NCI-H774 (cell line): ENCODE measurements around the gene COL4A2.
"Not testable (repeated sequence)": the region's sequence is repeated elsewhere in the genome, so short reads cannot be mapped to it uniquely, and the experiment has no call there.

Experiments
- DNase-seq: peaks from one replicate; lab custom pipeline; 2025; lab: John Stamatoyannopoulos, UW

The COL4A2 gene

GRCh38 chr13:110475117-110475516, 168.0 kb downstream of the COL4A2 start:
- DNase-seq: no peak

- DNase-seq: no peak
Measured at GRCh38 chr13:110475550-110476219, 168.6 kb downstream of the COL4A2 start.

GRCh38 chr13:110476220-110476617, 169.1 kb downstream of the COL4A2 start:
- no peak for DNase-seq

DNA sequence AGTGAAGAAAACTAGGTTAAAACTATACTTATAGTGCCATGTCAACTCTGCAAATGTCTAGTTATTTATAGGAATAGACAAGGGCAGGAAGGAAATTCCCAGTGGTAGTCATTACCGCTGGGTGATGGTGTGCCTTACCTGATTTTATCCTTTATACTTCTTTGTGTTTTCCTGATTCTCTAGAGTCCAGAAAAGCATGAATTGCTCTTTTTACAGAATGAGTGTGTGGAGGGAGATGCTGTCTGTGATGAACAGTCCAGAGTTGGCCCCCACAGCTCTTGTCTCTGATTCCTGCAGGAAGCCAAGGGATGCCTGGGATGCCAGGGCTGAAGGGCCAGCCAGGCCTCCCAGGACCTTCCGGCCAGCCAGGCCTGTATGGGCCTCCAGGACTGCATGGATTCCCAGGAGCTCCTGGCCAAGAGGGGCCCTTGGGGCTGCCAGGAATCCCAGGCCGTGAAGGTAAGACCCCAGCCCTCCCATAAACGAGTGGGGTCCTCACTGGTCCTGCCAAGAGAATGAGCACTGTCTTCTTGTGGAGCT, 170.7 kb downstream of the COL4A2 start:
- DNase-seq: no peak

DNA sequence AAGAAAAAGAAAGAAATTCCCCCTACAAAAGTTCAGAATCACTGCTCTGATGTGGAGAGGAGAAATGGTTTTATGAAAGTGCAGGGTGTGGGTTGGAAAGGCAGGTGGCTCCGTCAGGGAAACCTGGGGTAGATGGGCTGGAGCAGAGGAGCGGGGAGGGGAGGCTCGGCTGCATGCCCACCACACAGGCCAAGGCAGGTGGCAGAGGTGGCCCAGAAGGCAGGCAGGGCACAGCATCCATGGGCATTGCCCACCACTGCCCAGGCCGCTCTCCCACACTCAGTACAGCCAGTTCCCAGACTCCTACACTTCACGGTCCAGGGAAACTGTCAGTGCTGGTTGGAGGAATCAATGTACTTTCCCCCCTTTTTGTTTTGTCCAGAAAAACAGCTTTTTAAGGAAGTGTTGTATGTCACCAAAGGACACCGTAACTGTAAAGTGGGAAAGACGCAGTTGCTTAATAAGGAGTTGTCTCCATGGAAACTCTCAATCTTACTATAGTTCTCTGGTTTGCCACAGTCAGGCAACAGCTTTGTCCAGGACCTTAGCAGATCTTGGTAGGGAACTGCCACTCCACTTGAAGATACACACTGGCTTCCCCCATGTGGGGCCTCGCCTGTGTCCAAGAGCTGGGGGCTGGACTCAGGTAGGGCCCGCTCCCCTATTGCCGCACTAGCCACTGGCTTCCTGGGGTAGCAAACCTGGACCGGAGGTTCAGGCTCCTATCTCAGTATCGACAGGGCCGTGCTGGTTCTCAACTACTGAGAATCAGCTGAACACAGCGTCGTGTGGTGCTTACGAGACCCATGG, 171.5 kb downstream of the COL4A2 start:
- DNase-seq: no peak

GRCh38 chr13:110479215-110479545, 172.1 kb downstream of the COL4A2 start:
- no peak for DNase-seq

DNA sequence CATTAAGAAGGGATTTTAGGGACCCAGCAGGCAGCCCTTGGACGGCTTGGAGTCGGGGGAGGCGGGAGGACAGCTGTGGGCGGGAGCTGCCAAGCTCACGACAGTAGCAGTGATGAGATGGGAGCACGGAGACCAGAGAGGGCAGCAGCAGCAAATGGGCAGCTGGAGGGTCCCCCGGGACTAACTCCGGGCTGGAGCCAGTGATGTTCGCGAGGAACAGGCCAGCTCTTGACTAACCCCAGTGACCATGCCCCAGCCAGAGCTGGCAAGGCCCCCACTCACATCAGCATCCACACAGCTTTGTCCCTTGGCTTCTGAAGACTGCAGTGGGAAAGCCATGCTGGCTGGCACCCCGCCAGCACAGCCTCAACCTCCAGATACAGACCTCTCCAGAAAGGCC, 172.6 kb downstream of the COL4A2 start:
- DNase-seq: no peak

GRCh38 chr13:110480161-110480560, 173.1 kb downstream of the COL4A2 start:
- no peak for DNase-seq

DNA sequence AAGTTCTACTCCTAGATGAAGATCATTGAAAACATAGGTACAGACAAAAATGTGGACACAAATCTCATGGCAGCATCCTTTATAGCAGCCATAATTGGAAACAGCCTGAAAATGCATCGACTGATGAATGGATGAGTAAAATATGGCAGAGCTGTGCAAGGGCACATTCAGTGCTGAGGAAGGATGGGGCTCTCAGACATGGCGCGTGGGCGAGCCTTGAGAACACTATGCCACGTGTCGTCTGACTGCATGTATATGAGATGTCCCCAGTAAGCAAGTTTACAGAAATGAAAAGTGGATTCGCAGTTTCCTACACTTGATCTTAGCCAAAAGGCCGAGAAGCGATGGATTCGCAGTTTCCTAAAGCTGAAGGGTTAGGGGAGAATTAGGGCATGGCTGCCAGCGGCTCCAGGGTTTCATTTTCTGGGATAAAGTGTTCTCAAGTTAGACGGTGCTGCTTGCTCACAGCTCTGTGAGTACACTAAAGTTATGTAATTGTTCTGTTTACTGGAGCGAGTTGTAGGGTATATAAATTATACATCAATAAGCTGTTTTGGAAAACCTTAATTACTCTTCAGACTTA, 176.4 kb downstream of the COL4A2 start:
- no peak for DNase-seq

GRCh38 chr13:110484290-110485048, 177.4 kb downstream of the COL4A2 start:
- no peak for DNase-seq

- DNase-seq: no peak
Measured at GRCh38 chr13:110485604-110486003, 178.5 kb downstream of the COL4A2 start.

GRCh38 chr13:110486061-110486715, 179.1 kb downstream of the COL4A2 start:
- no peak for DNase-seq

- DNase-seq: not testable (repeated sequence)
Measured at GRCh38 chr13:110486880-110487279, 179.8 kb downstream of the COL4A2 start.

DNA sequence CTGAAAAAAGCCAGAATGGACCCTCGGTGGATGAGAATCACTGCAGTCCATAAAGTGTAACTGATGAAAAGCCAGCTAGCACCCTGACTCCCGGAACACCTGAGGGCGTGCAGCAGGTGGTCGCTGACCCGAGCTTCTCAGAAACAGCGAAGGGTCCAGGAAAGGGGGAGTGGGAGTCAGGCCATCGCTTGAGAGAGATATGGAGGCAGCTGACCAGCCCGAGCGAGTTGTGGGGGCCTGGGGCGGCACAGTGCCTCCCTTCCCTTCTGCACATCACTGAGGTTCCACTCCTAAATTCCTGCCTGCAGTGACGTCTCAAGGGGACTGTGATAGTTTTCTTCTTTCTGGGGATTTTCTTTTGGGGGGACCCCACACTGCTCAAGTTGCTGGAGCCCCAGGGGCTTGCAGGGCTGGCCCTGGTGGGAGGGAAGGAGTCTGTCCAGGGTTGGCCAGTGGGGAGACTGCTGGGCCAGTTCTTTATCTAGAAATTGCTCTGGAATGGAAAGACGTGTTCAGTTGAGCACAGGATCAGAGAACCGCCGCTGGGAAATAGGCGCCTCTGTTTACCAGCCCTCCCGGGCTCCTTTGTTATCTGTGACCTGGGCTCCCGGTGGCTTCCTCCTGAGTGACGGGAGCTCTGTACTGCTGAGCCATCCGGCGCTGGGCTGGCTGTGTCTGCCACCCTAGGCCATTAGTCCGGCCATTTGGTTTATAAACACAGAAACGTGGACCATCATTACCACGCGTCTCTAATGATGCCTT, 183.1 kb downstream of the COL4A2 start:
- no peak for DNase-seq

DNA sequence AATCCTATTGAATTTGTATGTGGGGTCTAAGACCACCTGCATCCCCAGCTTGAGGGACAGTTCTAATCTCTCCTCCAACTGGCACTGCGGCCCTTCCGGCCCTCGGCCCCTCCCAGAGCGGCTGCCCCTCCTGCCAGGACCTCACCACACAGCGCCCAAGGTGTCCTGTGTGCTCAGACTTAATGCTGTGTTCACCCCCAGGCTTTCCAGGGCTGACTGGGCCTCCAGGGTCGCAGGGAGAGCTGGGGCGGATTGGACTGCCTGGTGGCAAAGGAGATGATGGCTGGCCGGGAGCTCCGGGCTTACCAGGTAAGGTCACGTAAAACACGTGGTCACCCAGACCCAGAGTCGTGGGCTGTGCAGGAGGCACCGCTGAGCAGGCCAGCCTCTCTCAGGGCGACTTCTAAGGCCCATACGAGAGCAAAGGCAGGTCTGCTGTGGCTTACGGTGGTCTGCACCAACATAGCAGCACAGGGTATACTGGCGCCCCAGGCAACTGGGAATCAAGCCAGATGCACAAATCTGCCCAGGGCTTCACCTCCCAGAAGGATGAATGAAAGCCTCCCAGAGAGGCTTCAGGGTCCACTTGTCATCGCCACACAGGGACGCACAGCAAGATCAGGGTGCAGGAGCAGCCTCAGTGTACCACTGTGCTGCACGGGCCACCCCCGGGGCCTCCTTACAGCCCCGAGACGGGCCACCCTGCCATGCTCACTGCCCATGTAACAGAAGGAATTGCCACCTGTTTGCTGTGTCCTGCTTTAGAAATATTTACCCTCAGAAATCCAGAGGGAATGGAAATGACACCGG, 185.0 kb downstream of the COL4A2 start:
- no peak for DNase-seq

DNA sequence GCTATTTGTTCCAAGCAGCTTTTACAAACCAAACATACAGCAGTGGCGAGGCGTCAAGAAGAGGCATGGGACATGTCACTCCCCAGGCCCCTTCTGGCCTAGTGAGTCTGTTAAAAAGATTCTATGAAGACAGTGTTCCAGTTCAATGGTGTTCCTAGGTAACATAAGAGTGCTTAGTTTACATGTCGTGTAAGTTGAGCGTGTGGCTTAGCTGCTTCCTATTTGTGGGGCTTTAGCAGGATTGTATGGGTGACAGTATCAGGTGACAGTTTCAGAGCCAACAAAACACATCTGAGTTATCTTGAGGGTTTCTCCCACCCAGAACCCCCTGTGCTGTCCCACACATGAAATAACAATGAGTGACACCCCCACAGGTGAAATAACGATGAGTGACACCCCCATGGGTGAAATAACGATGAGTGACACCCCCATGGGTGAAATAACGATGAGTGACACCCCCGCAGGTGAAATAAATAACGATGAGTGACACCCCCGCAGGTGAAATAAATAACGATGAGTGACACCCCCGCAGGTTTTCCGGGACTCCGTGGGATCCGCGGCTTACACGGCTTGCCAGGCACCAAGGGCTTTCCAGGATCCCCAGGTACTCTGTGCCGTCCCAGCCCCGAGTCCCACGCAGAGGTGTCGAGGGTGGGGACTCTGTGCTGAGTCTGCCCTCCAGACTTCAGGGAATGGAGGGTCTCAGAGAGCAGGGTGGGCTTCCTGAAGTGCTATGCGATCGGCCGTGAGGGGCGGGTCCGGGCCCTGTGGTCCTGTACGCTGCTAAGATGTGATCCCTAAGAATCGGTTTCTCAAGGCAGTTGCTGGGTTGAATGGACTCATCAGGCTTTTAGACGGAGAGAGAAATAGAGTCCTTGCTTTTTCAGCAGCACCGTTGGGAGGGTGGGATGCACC, 185.9 kb downstream of the COL4A2 start:
- no peak for DNase-seq

DNA sequence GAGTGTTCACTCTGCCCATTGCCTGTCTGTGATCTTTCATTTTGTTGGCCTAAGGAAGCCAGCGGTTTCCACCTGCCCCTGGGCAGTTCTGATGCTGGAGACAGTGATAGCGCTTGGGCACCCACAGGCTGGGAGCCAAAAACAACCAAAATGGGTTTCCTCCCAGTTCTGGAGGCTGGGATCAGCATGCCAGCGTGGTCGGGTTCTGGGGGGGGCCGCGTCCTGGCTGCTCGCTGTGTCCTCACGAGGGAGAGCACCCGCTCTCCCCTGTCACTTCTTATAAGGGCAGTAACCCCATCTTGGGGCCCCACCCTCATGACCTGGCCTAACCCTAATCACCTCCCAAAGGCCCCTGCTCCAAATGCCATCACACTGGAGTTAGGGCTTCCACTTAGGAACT, 186.5 kb downstream of the COL4A2 start:
- no peak for DNase-seq

DNA sequence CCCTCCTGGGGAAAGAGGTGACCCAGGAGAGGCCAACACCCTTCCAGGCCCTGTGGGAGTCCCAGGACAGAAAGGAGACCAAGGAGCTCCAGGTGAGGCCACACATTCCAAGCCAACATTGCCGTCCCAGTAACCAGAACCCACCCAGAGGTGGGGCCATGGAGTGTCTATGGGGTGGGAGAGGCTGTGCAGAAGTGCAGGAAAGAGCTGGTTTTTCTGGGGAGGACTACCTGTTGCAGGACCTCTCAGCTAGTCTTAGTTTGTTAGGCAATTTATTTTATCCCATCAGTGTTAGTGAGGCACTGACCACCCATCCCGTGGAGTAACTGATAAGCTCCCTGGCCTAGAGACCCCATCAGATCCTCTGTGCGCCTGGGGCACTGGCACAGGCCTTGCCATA, 188.3 kb downstream of the COL4A2 start:
- no peak for DNase-seq

- DNase-seq: no peak
Measured at GRCh38 chr13:110495881-110496280, 188.8 kb downstream of the COL4A2 start.
